KMS-11 (cell line): ENCODE measurements around the gene AHCY.

Source experiments
- H2AFZ ChIP-seq: fragments of 200-600 bp; sonication (generic); 2 replicates; pipeline ENCODE4 v1.6.1; 2016; ENCODE audit warnings: antibody characterized with exemption, mixed run types, low read depth
- H3K27ac ChIP-seq: fragments of 200-600 bp; sonication (generic); 2 replicates; pipeline ENCODE4 v1.6.1; 2016; ENCODE audit warnings: mild to moderate bottlenecking, mixed run types
- H3K27me3 ChIP-seq: fragments of 200-600 bp; sonication (generic); 2 replicates; pipeline ENCODE4 v1.6.1; 2017; ENCODE audit warnings: mild to moderate bottlenecking, low read depth, mixed run types, moderate library complexity; ENCODE audit not compliant: insufficient read depth
- H3K36me3 ChIP-seq: fragments of 200-600 bp; sonication (generic); 2 replicates; pipeline ENCODE4 v1.6.1; 2017; ENCODE audit warnings: mild to moderate bottlenecking, mixed run types; ENCODE audit not compliant: insufficient read depth
- H3K4me1 ChIP-seq: fragments of 200-600 bp; sonication (generic); 2 replicates; pipeline ENCODE4 v1.6.1; 2016; ENCODE audit warnings: mild to moderate bottlenecking, low read depth, mixed run types; ENCODE audit not compliant: poor library complexity, severe bottlenecking
- H3K4me2 ChIP-seq: fragments of 200-600 bp; sonication (generic); 2 replicates; pipeline ENCODE4 v1.7.0; 2016; ENCODE audit warnings: mild to moderate bottlenecking, mixed run types
- H3K4me3 ChIP-seq: fragments of 200-600 bp; sonication (generic); IDR thresholded peaks from 2 replicates; pipeline ENCODE4 v1.6.1; 2017; ENCODE audit warnings: low read depth, low read length, mixed read lengths; ENCODE audit not compliant: insufficient read depth
- H3K79me2 ChIP-seq: fragments of 200-600 bp; sonication (generic); 2 replicates; pipeline ENCODE4 v1.6.1; 2016; ENCODE audit warnings: low read depth, mixed run types; ENCODE audit not compliant: insufficient read depth
- H3K9ac ChIP-seq: fragments of 200-600 bp; sonication (generic); 2 replicates; pipeline ENCODE4 v1.6.1; 2016; ENCODE audit warnings: mild to moderate bottlenecking, mixed run types
- H4K20me1 ChIP-seq: fragments of 200-600 bp; sonication (generic); 2 replicates; pipeline ENCODE4 v1.6.1; 2016; ENCODE audit warnings: mild to moderate bottlenecking, mixed run types; ENCODE audit not compliant: insufficient read depth
- CTCF ChIP-seq: fragments of 200-600 bp; sonication (generic); conservative IDR thresholded peaks from 2 replicates; pipeline ENCODE4 v1.6.1; 2017; ENCODE audit warnings: low read depth, mild to moderate bottlenecking, antibody characterized with exemption, low read length, moderate library complexity, mixed read lengths

The AHCY gene

GRCh38 chr20:34337982-34338726 lies 35.0 kb upstream of the AHCY start:
- H3K9ac ChIP-seq: no peak overlapping the region
- no peak overlapping the region for H3K4me3 ChIP-seq
- H3K36me3 ChIP-seq: no peaks in the 10 kb centered on the region
- TF ChIP-seq CTCF: no peak
- no peak overlapping the region for H2AFZ ChIP-seq
- peaks cover 16% of the 10 kb centered on the region for H3K4me1 ChIP-seq
- H4K20me1 ChIP-seq: no peaks in the 10 kb centered on the region
- no peak overlapping the region for H3K27ac ChIP-seq
- no peak overlapping the region for H3K4me2 ChIP-seq
- no peaks in the 10 kb centered on the region for H3K79me2 ChIP-seq
- H3K27me3 ChIP-seq: no peaks in the 10 kb centered on the region

GRCh38 chr20:34337544-34337943 lies 34.4 kb upstream of the AHCY start:
- Histone ChIP-seq H3K4me2 (no peak overlapping the region), H3K36me3 (no peaks in the 10 kb centered on the region), H3K9ac (no peak overlapping the region)

GRCh38 chr20:34334654-34335407 lies 31.7 kb upstream of the AHCY start:
- peak overlapping the region; percentile 7; the same call in 1 of the 2 replicates for H3K4me2 ChIP-seq
- peaks cover 16% of the 10 kb centered on the region for H3K4me1 ChIP-seq
- H3K36me3 ChIP-seq: no peaks in the 10 kb centered on the region
- TF ChIP-seq CTCF: no peak
- H3K4me3 ChIP-seq: no peak overlapping the region
- H4K20me1 ChIP-seq: no peaks in the 10 kb centered on the region
- no peak overlapping the region for H3K27ac ChIP-seq
- no peak overlapping the region for H3K9ac ChIP-seq
- H3K27me3 ChIP-seq: no peaks in the 10 kb centered on the region
- peak overlapping the region; percentile 1; the same call in 1 of the 2 replicates for H2AFZ ChIP-seq
- H3K79me2 ChIP-seq: no peaks in the 10 kb centered on the region

More at GRCh38 chr20:34337544-34337943, 34.4 kb upstream of the AHCY start:
- no peaks in the 10 kb centered on the region for H4K20me1 ChIP-seq
- no peaks in the 10 kb centered on the region for H3K79me2 ChIP-seq
- no peak overlapping the region for H3K27ac ChIP-seq
- no peak for TF ChIP-seq CTCF
- H3K4me3 ChIP-seq: no peak overlapping the region
- H3K4me1 ChIP-seq: peaks cover 16% of the 10 kb centered on the region
- H2AFZ ChIP-seq: no peak overlapping the region
- H3K27me3 ChIP-seq: no peaks in the 10 kb centered on the region

GRCh38 chr20:34333786-34334185 lies 30.6 kb upstream of the AHCY start:
- peaks cover 16% of the 10 kb centered on the region for H3K4me1 ChIP-seq
- no peak overlapping the region for H2AFZ ChIP-seq
- no peak overlapping the region for H3K27ac ChIP-seq
- H3K27me3 ChIP-seq: no peaks in the 10 kb centered on the region
- no peaks in the 10 kb centered on the region for H3K36me3 ChIP-seq
- H3K9ac ChIP-seq: no peak overlapping the region
- no peak overlapping the region for H3K4me2 ChIP-seq
- no peak overlapping the region for H3K4me3 ChIP-seq
- no peak for TF ChIP-seq CTCF
- no peaks in the 10 kb centered on the region for H4K20me1 ChIP-seq
- H3K79me2 ChIP-seq: no peaks in the 10 kb centered on the region
